Vagina (tissue), 2 donors: ENCODE data around the gene GIPC3.

ENCODE experiments used
- CTCF ChIP-seq, 3 experiments: fragments of 450-650 bp in 2 of 3; fragments of 200-600 bp in 1 of 3; sonication (generic) in 1 of 3; IDR thresholded peaks; one replicate each; pipeline ENCODE4 v1.5.1; 2017 to 2019; ENCODE audit warnings: antibody characterized with exemption in 3 of 3, mild to moderate bottlenecking in 2 of 3, moderate library complexity in 2 of 3
- POLR2A ChIP-seq, 2 donors: fragments of 450-650 bp; IDR thresholded peaks; one replicate each; pipeline ENCODE4 v1.6.1; 2017; ENCODE audit warnings: antibody characterized with exemption in 2 of 2, mild to moderate bottlenecking in 2 of 2, moderate library complexity in 2 of 2
- POLR2AphosphoS5 ChIP-seq, 2 donors: sonication (generic); formaldehyde crosslinking; IDR thresholded peaks; one replicate each; pipeline ENCODE4 v1.9.0; 2017; ENCODE audit warnings: antibody characterized with exemption in 2 of 2, mild to moderate bottlenecking in 2 of 2, low read depth in 1 of 2; ENCODE audit not compliant: insufficient read depth in 1 of 2

GRCh38 chr19:3618144-3618810 lies 33.0 kb downstream of the GIPC3 start:
- peak; percentile 94 to 99 (median 94) for TF ChIP-seq CTCF (IDR thresholded peaks at IDR 0.05)
- TF ChIP-seq POLR2A (IDR thresholded peaks at IDR 0.05) = no peak
- TF ChIP-seq POLR2AphosphoS5 (IDR thresholded peaks at IDR 0.05; ENCODE audit: insufficient read depth in 1 of 2, low read depth in 1 of 2) = peak in 1 of 2 donors; percentile 50
